UCSD-AML1 (cell line): ENCODE results near the gene TRAPPC2.
"Not testable (repeated sequence)": the region's sequence is repeated elsewhere in the genome, so short reads cannot be mapped to it uniquely, and the experiment has no call there.

ENCODE experiments used
- DNase-seq: peaks from one replicate; lab custom pipeline; 2025; ENCODE audit not compliant: unreplicated experiment; lab: John Stamatoyannopoulos, UW

Gene TRAPPC2

DNA sequence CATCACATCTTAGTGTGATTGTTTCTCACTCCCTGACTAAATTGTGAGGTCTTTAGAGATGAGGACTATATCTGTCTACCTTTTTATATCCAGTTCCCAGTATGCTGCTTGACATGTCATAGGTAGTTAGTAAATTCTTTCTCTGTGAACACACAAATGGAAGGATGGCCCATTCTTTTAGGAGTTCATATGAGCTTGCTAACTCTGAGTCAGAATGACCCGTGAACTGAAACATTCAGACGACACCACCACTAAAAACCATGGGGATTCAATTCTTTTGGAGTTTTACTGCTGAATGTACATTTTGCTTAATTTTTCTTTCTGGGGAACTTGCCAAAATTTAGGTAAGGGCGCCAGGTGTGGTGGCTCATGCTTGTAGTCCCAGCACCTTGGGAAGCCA lies 14.1 kb upstream of the TRAPPC2 start:
- DNase-seq, result no peak

GRCh38 chrX:13747836-13748235 lies 13.4 kb upstream of the TRAPPC2 start:
- no peak for DNase-seq

DNA sequence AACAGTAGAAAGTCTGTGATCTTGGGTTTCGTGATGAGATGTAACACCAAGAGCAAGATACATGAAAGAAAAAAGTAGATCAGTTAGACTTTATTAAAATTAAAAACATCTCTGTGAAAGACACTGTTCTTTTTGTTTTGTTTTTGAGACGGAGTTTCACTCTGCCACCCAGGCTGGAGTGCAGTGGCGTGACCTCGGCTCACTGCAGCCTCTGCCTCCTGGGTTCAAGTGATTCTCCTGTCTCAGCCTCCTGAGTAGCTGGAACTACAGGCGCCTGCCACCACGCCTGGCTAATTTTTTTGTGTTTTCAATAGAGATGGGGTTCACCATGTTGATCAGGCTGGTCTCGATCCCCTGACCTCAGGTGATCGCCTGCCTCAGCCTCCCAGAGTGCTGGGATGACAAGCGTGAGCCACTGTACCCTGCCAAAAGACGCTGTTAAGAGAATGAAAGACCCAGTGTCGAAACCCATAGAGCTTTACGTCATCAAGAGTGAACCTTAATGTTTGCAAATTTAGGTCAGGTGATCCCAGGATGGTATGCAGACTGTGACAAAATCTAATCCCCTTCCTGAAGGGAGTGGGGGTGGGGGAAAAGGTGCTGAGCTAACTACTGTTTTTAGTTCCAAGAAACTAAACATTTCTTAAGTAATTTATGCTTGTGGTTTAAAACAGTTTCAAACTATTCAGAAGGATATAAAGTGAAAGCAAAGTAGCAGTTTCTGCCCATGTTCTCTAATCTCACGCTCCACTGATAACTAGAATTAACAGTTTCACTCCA lies 8.2 kb upstream of the TRAPPC2 start:
- DNase-seq, result no peak

DNA sequence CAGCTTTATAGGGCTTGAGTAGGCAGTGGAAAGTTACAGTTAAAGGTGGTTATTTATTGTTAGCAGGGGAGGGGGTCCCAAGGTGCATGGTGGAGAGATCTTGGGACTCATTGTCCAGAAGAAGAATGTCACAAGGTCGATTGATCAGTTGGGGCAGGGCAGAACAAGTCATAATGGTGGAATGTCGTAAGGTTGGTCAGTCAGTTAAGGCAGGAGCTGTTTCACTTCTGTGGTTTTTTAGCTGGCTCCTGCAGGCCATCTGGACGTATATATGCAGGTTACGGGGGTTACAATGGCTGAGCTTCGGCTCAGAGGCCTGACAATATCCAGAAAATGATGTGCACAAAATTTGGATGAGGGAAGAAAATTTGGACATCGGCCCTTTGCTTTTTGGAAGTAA lies 7.3 kb upstream of the TRAPPC2 start:
- no peak for DNase-seq

DNA sequence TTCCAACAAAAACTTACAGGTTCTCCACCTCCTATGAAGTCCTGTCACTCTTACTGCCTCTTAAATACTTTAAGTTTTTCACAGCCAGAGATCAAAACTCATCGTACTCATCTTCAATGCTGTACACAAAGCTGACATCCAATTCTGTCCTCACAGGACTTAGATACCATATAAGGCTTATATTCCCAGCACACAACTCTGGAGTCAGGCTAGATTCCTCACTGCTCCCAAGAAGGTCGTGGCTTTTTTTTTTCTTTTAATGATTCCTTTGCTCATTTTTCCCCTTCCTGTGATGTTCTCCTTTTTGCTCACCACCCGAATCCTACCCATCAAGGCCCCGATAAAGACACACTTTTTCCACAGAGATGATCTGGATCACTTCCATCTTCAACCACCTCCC lies 914 bp downstream of the TRAPPC2 start:
- no peak for DNase-seq

- DNase-seq, result no peak
Observed at GRCh38 chrX:13732246-13733067, 2.0 kb downstream of the TRAPPC2 start.

- not testable (repeated sequence) for DNase-seq
Observed at GRCh38 chrX:13730523-13730922, 3.9 kb downstream of the TRAPPC2 start.

DNA sequence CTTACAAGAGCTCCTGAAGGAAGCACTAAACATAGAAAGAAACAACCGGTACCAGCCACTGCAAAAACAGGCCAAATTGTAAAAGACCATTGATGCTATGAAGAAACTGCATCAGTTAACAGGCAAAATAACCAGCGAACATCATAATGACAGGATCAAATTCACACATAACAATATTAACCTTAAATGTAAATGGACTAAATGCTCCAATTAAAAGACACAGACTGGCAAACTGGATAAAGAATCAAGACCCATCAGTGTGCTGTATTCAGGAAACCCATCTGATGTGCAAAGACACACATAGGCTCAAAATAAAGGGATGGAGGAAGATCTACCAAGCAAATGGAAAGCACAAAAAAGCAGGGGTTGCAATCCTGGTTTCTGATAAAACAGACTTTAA lies 7.8 kb downstream of the TRAPPC2 start:
- not testable (repeated sequence) for DNase-seq

DNA sequence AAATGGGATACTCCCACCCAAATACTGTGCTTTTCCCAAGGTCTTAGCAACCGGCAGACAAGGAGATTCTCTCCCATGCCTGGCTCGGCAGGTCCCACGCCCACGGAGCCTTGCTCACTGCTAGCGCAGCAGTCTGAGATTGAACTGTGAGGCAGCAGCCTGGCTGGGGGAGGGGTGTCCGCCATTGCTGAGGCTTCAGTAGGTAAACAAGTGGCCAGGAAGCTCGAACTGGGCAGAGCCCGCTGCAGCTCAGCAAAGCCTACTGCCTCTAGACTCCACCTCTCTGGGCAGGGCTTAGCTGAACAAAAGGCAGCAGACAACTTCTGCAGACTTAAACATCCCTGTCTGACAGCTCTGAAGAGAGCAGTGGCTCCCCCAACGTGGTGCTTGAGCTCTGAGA lies 9.5 kb downstream of the TRAPPC2 start:
- not testable (repeated sequence) for DNase-seq

GRCh38 chrX:13721819-13722519 lies 12.5 kb downstream of the TRAPPC2 start:
- peak; percentile 21 for DNase-seq

DNA sequence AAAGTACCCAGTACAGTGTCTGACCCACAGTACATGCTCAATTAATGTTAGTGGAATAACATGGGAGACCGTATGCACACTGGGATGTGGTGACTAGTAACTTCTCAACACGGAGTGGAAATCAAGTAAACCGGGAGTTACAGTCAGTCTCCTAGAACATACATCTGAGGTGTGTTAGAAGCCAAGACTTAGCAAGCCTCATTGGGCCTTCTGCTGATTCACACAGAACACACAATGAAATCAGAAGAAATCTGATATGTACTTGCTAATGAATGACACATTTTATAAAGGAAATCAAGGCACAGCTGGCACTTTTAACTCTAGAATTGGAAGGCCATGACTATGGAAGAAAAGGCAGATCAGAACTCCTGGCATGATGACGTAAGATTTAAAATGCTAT lies 13.0 kb downstream of the TRAPPC2 start:
- DNase-seq, result no peak

- no peak for DNase-seq
Observed at GRCh38 chrX:13719192-13719856, 15.1 kb downstream of the TRAPPC2 start.

- no peak for DNase-seq
Observed at GRCh38 chrX:13717700-13718472, 16.5 kb downstream of the TRAPPC2 start.

DNA sequence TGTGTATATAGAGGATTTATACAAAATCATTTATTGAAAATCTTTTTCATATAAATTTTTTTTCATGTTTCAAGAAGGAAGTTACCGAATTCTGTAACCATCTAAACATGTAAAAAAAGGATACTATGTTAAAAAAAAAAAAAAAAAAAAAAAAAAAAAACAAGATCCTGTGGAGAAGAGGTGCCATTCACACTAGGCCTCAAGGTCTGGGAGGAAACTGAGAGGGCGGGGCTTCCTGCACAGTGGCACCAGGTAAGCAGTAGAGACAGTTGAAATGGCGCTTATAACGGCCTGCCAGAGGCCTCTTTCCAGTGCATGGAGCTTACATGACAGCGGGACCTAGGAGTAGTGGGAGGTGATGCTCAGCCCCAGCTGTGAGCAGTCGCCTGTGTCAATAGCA lies 17.5 kb downstream of the TRAPPC2 start:
- DNase-seq, result no peak

GRCh38 chrX:13716455-13716854 lies 18.0 kb downstream of the TRAPPC2 start:
- no peak for DNase-seq

DNA sequence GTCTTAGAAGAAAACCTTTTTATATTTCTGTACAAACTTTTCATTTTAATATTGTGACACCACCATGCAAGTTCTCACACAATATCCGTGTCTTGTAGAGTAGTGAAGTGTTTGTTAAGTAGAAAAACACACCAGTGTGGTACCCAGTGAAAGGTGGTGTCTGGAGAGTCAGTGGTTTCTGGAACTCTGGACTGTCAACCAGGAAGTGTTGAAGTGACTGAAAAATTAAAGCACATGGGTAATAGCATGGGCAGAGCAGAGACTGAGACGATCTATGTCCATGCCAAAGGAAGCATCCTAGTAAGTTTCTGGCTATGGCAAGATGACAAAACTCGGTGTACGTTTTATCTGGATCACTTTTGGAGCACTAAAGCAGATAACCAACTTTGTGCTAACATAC lies 23.3 kb downstream of the TRAPPC2 start:
- DNase-seq, result no peak

GRCh38 chrX:13703589-13703988 lies 30.8 kb downstream of the TRAPPC2 start:
- DNase-seq, result no peak

DNA sequence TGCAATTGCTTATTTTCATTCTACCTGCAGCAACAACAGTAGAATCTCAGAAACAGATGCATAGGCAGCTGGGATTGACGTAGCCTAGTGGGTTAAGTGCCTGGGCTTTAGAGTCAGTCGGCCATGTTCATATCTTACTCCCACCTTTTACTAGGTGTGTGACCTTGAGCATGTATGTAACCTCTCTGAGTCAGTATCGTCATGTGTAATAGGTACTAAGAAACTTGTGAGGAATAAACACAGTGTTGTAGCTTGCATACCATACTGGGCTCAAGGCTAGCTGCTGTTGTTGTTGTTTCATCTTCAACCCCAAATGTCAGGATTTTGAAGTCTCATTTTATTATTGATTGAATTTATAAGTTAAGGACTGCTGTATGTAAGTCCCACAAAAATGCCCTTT lies 31.3 kb downstream of the TRAPPC2 start:
- DNase-seq, result no peak

DNA sequence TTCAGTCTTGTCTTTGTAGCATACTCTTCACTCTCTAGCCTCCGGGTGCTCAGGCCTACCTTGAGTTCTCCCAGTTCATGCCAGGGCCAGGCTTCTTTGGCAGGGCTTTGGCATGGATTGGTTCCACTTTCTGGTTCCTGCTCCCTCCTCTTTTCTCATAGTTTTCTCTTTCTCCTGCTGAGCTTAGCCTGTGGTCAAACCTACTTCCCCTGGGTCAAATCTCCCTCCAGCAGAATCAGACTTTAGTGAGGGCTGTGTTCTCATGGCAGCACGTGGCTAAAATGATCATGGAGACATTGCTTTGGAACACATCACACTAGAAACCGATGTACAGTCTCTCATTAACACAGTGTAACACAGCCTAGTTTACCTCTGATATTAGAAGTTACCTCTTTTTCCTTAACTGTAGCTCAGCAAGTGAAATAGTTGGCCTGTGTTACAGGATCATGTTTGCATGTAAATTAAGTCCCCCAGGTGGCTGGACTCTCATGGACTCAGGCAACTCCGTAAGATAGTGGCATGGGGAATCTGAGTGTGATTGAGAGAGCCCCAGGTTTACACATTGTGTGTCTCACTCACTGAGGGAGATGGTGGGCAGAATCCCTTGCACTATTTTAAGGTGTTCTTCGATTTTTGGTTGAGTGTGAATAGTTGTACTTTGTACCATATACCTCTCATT lies 32.2 kb downstream of the TRAPPC2 start:
- no peak for DNase-seq

GRCh38 chrX:13700380-13700779 lies 34.0 kb downstream of the TRAPPC2 start:
- DNase-seq, result no peak
